ENCODE data around the gene MSL1.

DNA sequence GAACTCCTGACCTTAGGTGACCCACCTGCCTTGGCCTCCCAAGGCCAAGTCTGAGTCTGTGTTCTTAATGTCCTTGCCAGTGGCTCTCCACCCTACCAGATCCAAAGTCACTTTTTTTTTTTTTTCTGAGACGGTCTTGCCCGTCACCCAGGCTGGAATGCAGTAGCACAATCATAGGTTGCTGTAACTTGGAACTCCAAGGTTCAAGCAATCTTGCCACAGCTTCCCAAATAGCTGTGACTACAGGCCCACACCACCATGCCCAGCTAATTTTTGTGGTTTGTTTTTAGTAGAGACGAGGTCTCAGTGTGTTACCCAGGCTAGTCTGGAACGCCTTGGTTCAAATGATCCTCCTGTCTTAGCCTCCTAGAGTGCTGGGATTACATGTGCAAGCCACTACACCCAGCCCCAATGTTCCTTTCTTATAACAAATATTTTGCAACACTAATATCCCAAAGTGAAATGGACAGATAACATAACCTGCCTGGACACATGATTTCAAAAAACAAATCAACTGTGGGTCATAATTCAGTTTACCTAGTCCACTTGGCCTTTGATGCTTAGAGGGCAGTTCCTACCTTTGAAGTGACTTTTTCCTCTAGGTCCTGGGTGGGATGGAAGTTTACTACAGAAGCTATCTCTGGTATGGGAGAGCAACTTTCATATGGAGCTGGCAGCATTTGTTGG lies 51.5 kb downstream of the MSL1 start:
- TF ChIP-seq TARDBP (IDR thresholded peaks at IDR 0.05) (no peak), SUZ12 (IDR thresholded peaks at IDR 0.05) (no peak), SP1 (IDR thresholded peaks at IDR 0.05) (no peak), BHLHE40 (IDR thresholded peaks at IDR 0.05; ENCODE audit: borderline replicate concordance) (no peak), FOXM1 (IDR thresholded peaks at IDR 0.05; ENCODE audit: borderline replicate concordance) (no peak), PKNOX1 (IDR thresholded peaks at IDR 0.05) (no peak), LEF1 (IDR thresholded peaks at IDR 0.05; ENCODE audit: borderline replicate concordance) (no peak), ZNF384 (IDR thresholded peaks at IDR 0.05) (no peak), ELF4 (IDR thresholded peaks at IDR 0.05) (no peak), HDGF (IDR thresholded peaks at IDR 0.05; ENCODE audit: borderline replicate concordance) (no peak), FOXA1 (IDR thresholded peaks at IDR 0.05) (no peak), ARNT (IDR thresholded peaks at IDR 0.05) (no peak), NFRKB (IDR thresholded peaks at IDR 0.05) (no peak)

All from HEK293T (cell line).